HL-60 (cell line): ENCODE measurements around the gene MVP.

Source experiments
- GABPA ChIP-seq: IDR thresholded peaks from 2 replicates; pipeline ENCODE4 v1.6.1; 2012; ENCODE audit warnings: low read depth
- POLR2AphosphoS5 ChIP-seq: IDR thresholded peaks from 2 replicates; pipeline ENCODE4 v1.6.1; 2012; ENCODE audit warnings: low read depth
- REST ChIP-seq: IDR thresholded peaks from 2 replicates; pipeline ENCODE4 v1.6.1; 2012; ENCODE audit warnings: low read depth; ENCODE audit not compliant: insufficient replicate concordance
- SPI1 ChIP-seq: IDR thresholded peaks from 2 replicates; pipeline ENCODE4 v1.6.1; 2012; ENCODE audit warnings: low read depth, mild to moderate bottlenecking, borderline replicate concordance
- TF ChIP-seq, protein P1 (sequence below): IDR thresholded peaks from one replicate; pipeline ENCODE4 v1.5.1; 2011; ENCODE audit warnings: low read length, control low read depth, inconsistent platforms; ENCODE audit not compliant: insufficient read depth

DNA sequence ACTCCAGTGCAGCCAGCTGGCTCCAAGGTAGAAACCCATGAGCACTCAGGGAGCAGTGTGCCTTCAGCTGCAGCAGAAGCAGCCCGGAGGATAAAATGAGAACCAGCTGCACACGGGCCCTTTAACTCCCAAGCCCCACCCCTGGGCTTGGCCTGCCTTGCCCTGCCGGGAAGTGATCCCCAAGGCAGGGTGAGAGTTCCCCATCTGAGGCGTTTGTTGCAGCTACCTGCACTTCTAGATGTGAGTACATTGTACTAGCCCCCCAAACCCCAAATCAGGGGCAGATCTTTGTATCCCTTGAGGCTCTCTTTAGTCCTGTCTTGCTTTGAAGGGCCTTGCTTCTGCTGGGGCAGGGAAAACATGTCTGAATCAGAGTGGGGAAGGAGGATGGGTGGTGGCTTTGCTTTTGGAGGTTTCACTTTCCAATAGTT lies at the start of gene MVP:
- TF ChIP-seq, protein P1, sequence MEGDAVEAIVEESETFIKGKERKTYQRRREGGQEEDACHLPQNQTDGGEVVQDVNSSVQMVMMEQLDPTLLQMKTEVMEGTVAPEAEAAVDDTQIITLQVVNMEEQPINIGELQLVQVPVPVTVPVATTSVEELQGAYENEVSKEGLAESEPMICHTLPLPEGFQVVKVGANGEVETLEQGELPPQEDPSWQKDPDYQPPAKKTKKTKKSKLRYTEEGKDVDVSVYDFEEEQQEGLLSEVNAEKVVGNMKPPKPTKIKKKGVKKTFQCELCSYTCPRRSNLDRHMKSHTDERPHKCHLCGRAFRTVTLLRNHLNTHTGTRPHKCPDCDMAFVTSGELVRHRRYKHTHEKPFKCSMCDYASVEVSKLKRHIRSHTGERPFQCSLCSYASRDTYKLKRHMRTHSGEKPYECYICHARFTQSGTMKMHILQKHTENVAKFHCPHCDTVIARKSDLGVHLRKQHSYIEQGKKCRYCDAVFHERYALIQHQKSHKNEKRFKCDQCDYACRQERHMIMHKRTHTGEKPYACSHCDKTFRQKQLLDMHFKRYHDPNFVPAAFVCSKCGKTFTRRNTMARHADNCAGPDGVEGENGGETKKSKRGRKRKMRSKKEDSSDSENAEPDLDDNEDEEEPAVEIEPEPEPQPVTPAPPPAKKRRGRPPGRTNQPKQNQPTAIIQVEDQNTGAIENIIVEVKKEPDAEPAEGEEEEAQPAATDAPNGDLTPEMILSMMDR: no peak
- peak; percentile 38 for TF ChIP-seq POLR2AphosphoS5
- no peak for TF ChIP-seq REST
- peak; percentile 64; the same call in 1 of the 2 replicates for TF ChIP-seq SPI1
- TF ChIP-seq GABPA: no peak
